ENCODE data around the gene NLRC4.
"Not testable (repeated sequence)": the region's sequence is repeated elsewhere in the genome, so short reads cannot be mapped to it uniquely, and the experiment has no call there.

The NLRC4 gene, protein sequence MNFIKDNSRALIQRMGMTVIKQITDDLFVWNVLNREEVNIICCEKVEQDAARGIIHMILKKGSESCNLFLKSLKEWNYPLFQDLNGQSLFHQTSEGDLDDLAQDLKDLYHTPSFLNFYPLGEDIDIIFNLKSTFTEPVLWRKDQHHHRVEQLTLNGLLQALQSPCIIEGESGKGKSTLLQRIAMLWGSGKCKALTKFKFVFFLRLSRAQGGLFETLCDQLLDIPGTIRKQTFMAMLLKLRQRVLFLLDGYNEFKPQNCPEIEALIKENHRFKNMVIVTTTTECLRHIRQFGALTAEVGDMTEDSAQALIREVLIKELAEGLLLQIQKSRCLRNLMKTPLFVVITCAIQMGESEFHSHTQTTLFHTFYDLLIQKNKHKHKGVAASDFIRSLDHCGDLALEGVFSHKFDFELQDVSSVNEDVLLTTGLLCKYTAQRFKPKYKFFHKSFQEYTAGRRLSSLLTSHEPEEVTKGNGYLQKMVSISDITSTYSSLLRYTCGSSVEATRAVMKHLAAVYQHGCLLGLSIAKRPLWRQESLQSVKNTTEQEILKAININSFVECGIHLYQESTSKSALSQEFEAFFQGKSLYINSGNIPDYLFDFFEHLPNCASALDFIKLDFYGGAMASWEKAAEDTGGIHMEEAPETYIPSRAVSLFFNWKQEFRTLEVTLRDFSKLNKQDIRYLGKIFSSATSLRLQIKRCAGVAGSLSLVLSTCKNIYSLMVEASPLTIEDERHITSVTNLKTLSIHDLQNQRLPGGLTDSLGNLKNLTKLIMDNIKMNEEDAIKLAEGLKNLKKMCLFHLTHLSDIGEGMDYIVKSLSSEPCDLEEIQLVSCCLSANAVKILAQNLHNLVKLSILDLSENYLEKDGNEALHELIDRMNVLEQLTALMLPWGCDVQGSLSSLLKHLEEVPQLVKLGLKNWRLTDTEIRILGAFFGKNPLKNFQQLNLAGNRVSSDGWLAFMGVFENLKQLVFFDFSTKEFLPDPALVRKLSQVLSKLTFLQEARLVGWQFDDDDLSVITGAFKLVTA

DNA sequence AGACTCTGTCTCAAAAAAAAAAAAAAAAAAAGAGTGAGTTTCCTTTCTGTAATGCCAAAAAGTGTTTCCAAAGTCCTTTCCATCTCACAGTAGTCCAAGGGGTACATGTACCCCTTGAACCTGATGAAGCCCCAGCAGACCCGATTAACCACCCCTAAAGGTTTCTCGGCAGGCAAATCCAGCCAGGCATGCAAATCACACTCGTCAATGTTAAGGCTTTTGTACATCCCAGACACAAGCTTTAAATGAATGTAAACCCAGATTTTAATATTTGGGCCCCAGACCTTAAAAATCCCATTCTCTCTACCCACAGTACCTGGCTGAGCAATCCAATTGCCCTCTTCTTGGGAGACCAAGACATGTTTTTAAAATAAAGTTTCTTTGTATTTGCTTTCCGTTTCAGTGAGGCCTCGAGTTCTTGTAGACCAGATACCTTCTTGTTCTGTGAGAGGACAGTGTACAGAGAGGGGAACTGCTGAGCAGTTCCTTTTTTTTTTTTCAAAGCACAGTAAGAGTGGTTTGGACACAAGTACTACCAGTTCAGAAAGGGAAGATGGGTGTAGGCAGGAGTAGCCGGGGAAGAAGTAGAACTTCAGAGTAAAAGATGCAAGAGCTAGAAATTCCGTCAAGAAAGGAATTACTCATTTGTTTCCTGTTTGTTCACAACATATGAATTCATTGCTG is at the start of gene NLRC4:
NLRC4 (minus strand) TSS at position 465 of the 684 bp plus-strand sequence. CDS start 8,111 bp downstream, outside the sequence.
- DNase-seq = no peak

DNA sequence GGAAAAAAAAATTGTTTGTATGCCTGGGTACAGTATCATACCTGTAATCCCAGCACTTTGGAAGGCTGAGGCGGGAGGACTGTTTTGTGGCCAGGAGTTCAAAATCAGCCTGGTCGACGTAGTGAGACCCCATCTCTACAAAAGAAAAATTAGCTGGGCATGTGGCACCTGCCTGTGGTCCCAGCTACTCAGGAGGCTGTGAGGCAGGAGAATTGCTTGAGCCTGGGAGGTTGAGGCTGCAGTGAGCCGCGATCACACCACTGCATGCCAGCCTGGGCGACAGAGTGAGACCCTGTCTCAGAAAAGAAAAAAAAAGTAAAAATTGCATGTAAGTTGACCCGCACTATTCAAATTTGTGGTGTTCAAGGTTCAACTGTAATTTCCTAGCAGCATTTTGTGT is 45.9 kb upstream of the NLRC4 start:
- no peak for DNase-seq

DNA sequence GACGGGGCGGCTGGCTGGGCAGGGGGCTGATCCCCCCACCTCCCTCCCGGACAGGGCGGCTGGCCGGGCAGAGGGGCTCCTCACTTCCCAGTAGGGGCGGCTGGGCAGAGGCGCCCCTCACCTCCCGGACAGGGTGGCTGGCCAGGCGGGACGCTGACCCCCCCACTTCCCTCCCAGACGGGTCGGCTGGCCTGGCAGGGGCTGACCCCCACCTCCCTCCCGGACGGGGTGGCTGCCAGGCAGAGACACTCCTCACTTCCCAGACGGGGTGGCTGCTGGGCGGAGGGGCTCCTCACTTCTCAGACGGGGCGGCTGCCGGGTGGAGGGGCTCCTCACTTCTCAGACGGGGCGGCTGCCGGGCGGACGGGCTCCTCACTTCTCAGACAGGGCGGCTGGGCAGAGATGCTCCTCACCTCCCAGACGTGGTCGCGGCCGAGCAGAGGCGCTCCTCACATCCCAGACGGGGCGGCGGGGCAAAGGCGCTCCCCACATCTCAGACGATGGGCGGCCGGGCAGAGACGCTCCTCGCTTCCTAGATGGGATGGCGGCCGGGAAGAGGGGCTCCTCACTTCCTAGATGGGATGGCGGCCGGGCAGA is 29.4 kb upstream of the NLRC4 start:
- not testable (repeated sequence) for DNase-seq

DNA sequence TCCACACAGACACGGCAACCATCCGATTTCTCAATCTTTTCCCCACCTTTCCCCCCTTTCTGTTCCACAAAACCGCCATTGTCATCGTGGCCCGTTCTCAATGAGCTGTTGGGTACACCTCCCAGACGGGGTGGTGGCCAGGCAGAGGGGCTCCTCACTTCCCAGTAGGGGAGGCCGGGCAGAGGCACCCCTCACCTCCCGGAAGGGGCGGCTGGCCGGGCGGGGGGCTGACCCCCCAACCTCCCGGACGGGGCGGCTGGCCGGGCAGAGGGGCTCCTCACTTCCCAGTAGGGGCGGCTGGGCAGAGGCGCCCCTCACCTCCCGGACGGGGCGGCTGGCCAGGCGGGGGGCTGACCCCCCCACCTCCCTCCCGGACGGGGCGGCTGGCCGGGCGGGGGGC is 28.8 kb upstream of the NLRC4 start:
- DNase-seq = not testable (repeated sequence)

DNA sequence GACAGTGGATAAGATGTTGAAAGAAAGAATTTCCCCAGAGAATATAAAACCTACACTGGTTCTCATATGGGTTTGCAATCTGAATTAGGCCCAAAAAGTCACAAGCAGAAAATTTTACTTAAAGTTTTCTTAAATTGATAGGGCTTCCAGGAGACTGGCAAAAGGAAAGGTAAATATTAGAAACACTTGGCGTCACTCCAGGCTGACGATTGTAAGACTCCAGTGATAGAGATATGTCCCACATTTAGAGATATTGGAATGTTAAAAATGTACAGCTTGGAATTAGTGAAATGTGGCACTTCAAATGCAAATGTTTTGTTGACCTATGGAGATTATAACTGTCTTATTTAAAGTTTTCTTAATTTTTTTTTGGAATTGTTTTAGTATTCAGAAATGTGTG is 27.1 kb upstream of the NLRC4 start:
- no peak for DNase-seq

DNA sequence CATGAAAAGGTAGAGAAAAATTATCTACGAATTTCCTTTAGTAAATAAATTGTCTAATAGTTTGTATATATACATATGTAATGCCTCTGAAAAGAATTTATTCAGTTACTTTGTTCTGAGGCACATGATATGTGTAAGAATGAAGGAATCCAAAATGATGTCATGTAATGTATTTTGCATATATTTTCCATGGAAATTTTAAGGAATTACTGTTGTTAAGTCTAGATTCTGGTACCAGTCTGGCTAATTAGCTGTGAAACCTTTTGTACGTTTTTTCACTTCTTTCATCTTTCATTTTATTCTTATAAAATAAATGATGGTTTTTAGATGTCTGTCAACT is 25.3 kb upstream of the NLRC4 start:
- DNase-seq = no peak

DNA sequence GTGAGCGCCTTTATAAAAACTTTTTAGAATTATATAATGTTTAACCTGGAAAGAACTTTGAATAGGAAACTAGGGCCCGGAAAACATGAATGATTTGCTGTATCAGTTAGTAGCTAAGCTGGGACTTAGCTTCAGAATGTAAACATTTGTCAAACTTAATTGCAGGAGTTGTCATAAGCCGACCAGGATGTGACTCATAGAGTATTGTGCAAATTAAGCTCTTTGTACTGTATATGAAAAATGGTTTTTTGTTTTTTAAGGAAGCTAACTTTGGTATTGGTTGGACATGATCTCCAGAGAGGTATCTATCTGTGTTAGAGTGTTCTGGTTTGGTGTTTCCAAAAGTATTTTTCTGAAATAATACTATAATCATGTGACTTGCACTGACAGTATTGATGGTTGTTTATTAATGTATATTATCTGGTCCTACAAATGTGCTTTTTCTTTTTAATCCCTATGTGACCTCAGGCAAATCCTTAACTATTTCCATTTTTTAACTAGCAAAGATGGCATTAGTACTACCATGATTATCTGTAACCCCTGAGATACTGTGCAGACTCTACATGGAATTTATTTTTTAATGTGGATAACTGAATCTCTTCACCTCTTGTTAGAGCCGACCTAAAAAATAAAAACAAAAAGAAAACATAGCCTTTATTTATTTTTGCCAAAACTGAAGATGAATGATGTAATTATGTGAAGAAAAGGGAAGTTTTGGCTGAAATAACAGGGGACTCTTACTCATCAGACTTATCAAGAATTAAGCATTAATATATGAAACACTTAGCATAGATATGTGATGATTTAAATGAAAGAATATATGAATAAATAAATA is 24.7 kb upstream of the NLRC4 start:
- no peak for DNase-seq

DNA sequence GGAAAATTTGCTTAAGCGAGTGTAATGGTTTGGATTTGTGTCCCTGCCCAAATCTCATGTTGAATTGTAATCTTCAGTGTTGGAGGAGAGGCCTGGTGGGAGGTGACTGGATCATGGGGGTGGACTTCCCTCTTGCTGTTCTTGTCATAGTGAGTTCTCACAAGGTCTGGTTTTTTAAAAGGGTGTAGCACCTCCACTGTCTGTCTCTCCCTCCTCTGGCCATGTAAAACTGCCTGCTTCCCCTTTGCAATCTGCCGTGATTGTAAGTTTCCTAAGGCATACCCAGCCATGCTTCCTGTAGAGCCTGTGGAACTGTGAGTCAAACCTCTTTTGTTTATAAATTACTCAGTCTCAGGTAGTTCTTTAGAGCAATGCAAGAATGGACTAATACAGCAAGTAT is 19.6 kb upstream of the NLRC4 start:
- DNase-seq = no peak

DNA sequence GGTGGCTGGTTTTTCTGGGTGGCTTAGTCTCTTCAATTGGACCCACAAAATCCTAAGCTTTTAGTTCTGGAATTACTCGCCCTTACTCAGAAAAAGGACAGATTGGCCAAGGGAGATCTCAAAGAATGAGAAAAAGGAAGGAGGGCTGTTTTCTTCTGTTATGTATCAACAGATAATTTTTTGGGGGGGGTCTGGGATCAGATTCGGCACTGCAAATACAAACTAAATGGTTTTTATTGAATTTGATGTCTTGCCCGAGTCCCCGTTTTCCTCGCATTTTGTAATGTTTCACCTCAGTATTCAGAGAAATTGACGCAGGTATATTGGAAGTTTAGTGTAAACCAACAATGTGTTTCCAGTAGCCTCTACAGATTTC is 13.8 kb upstream of the NLRC4 start:
- DNase-seq = no peak

DNA sequence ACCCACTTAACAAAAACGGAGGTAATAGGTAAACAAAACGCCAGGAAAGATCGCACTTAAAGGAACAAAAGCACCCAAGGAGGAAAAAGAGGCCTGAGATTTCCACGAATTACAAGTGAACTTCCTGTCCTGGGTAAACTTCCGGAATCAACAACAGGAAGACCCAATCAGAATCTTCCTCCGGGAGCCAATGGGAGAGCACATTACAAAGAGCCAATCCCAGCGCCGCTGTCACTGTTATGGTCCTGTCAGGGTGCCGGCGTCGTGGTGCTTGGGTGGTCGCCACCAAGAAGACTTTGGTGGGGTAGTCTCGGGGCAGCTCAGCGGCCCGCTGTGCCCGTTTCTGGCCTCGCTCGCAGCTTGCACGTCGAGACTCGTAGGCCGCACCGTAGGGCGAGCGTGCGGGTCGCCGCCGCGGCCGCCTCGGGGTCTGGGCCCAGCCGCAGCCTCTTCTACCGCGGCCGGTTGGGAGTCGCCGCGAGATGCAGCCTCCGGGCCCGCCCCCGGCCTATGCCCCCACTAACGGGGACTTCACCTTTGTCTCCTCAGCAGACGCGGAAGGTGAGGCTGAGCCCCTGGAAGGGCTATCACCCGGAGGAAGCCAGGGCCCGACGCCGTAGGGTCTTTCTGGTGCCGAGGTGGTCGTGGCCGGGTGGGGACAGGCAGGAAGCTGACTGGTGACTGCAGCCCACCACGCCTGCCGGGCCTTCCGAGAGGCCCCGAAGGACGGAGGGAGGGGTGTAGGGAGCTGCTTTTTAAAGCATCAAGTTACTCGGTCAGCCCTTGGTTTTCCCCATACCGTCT is 13.2 kb upstream of the NLRC4 start, which contains the start of gene YIPF4:
YIPF4 (plus strand) TSS at position 231 of the 804 bp plus-strand sequence; CDS start at position 483, 252 bp downstream.
- DNase-seq = peak; percentile 50

DNA sequence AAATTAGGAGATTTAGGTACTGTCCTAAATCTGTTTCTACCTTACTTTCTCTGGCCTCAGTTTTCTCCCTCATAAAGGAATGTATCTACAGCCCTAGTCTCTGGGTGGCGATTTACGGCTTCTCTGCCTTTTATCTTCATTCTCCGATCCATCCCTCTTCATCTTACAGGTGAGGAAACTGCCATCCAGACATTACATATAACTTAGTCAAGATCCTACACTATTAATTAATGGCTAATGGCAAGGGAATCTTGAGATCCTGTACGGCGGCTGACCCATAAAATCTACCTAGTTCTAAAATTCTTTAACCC is 12.6 kb upstream of the NLRC4 start:
- no peak for DNase-seq

DNA sequence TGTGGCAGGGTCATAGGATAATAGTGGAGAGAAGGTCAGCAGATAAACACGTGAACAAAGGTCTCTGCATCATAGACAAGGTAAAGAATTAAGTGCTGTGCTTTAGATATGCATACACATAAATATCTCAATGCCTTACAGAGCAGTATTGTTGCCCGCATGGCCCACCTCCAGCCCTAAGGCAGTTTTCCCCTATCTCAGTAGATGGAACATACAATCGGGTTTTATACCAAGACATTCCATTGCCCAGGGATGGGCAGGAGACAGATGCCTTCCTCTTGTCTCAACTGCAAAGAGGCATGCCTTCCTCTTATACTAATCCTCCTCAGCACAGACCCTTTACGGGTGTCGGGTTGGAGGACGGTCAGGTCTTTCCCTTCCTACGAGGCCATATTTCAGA is 11.1 kb upstream of the NLRC4 start:
- not testable (repeated sequence) for DNase-seq

DNA sequence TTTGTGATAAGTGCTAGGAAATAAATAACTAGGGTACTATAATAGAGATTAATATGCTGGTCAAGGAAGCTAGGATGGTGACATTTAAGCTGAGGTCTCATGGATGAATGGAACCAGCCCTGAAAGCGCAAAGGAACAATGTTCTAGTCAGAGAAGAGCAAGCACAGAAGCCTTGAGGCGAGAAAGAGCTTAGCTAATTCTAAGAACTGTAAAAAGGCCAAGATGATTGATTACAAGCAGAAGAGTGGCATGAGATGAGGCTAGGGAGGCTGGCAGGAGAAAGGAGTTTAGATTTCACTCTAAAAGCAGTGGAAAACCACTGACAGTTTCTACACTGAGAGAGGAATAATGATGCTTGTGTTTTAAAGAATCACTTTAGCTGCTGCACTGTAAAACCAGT is 9.6 kb upstream of the NLRC4 start:
- no peak for DNase-seq

DNA sequence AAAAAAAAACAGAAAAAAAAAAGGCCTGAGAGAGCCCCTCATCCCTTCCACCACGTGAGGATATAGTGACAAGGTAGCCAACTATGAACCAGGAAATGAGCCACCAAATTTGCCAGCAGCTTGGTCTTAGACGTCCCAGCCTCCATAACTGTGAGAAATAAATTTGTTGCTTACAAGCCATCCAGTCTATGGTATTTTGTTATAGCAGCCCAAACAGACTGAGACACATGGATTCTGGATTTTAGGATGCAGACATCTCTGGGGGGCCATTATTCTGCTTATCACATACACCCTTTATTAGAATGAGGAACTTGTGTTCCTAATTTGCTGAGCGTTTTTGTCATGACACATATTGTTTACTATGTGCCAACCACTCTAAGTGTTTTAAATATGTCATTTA is 7.6 kb upstream of the NLRC4 start:
- DNase-seq = no peak

DNA sequence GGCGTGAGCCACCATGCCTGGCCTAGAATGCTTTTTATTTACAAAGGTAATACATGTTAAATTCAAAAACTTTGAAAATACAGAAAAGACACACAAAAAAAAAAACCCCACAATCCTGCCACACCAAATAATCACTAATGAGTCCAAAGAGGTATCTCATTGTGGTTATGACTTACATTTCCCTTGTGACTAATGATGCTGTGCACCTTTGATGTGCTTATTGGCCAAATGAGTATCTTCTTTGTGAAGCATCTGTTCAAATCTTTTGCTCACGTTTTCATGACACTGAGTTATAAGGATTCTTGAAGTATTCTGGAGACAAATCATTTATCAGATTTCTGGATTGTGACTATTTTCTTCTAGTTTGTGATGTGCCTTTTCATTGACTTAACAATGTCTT is 6.4 kb upstream of the NLRC4 start:
- DNase-seq = no peak

DNA sequence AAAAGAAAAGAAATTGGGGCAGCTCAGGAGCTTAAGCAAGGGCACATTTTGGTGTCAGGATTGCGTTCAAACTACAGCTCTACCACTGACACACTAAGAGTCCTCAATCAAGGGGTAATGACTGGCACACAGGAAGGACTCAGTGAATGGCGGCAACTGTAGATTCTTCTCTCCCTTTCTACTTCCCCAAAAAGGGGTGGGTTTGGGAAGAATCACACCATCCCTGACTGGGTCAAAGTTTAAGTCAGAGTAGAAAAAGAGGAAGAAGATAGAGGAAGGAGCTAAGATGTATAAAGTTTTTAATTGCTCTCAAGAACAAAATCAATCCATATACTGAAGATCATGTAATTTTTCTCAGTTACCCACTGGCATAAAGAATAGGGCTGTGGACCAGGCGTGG is 2.6 kb downstream of the NLRC4 start:
- no peak for DNase-seq

DNA sequence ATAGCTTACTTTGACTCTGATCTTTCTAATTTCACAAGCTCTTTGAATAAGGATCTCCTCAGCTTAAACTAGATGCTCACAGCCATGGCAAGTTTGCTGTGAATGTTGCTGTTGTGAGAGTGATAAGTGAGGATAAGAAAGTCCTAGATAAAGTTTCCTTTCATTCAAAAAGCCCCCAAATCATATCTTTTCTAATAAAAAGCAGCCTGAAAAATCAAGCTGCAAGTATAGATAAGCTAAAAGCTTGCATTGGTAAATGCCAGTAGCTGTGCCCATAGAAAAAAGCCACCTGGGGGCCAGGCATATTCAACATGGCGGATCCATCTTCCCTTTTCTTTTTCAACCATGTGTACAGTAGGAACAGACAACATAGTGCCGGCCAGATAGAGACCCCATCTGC is 4.3 kb downstream of the NLRC4 start:
- no peak for DNase-seq

DNA sequence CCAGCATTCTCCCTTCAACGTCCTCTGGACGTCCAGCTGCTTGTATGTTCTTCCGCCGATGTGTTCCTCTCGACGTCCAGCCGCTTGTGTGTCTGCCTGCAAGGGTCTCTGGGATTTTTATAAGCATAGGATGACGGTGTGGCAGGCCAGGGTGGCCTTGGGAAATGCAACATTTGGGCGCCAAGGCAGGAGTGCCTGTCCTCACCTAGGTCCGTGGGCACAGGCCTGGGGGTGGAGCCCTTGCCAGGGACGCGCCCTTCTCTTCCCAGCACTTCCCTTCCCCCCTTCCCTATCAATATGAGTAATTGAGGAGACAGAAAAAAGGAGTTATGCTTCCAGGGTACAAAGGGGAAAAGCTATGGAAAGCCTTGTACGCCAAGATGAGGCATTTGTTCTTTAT is 6.4 kb downstream of the NLRC4 start:
- DNase-seq = no peak

DNA sequence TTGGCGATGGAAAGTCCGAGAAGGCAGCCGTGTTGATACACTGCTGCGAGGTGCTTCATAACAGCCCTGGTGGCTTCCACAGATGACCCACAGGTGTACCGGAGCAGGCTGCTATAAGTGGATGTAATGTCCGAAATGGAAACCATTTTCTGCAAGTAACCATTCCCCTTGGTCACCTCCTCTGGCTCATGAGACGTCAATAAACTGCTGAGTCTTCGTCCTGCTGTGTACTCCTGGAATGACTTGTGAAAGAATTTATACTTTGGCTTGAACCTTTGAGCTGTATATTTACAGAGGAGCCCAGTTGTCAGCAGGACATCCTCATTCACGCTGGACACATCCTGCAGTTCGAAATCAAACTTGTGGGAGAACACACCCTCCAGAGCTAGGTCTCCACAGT is 14.4 kb downstream of the NLRC4 start:
- no peak for DNase-seq

DNA sequence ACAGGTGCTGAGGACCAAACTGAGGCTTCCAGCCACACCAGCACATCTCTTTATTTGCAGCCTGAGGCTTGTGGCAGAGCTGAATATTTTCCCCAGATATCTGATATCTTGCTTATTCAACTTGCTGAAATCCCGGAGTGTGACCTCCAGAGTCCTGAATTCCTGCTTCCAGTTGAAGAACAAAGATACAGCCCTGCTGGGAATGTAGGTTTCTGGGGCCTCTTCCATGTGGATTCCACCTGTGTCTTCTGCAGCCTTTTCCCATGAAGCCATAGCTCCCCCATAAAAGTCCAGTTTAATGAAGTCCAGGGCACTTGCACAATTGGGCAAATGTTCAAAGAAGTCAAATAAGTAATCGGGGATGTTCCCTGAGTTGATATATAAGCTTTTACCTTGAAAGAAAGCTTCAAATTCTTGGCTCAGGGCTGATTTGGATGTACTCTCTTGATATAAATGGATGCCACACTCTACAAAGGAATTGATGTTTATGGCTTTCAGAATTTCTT is 14.9 kb downstream of the NLRC4 start:
- no peak for DNase-seq

DNA sequence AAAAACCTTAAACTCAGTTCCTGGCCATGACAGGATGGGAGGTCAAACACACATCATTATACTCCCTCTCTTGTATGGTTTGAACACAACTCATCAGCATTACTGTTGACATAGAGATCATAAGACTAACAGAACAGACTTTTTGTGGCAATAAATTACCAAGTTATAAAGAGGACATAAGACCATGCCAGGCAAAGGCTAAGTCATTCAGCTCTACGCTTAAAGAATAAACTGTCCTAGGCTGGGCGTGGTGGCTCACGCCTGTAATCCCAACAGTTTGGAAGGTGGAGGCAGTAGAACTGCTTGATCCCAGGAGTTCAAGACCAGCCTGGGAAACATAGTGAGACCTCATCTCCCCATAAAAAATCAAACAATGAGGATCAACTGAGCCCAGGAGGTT is 16.4 kb downstream of the NLRC4 start:
- DNase-seq = no peak
